ENCODE results near the gene PCP4.

The PCP4 gene

GRCh38 chr21:39972976-39973770 lies 105.9 kb downstream of the PCP4 start:
- no peak for DNase-seq (ENCODE audit: low spot score)

- DNase-seq (ENCODE audit: low spot score), result no peak
Measured at GRCh38 chr21:39976800-39977199, 109.6 kb downstream of the PCP4 start.

Data from CD4-positive, alpha-beta T cell treated with Interleukin-2 at 100 ng/mL for 4 hours (primary cell).